ENCODE data around the gene ZNF557.

DNA sequence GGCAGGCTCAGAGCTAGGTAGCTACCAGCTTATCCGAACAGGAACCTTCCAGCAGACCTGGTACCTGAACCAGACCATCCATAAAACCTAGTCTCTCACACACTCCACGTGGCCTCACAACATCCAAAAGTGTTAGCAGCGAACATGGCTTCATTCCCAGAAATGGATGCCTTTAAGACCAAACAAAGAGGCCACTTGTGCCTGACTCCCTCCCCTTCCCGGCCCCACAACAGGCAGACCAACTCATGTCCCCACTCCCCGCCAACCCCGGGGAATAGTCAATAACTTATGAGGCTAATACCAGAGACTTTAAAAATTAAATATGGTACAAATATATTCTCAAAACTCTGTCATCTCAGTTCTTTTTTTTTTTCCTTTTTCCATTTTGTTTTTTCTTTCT, 46.2 kb downstream of the ZNF557 start:
- TF ChIP-seq POLR2A (IDR thresholded peaks at IDR 0.05) (no peak), POLR2AphosphoS5 (IDR thresholded peaks at IDR 0.05) (no peak), EP300 (IDR thresholded peaks at IDR 0.05; ENCODE audit: low read depth) (no peak)
